ENCODE data around the gene ST7L.
"Not testable (repeated sequence)": the region's sequence is repeated elsewhere in the genome, so short reads cannot be mapped to it uniquely, and the experiment has no call there.

ST7L gene

GRCh38 chr1:112486063-112486462 is 132.9 kb downstream of the ST7L start:
- not testable (repeated sequence) for DNase-seq

GRCh38 chr1:112478314-112478713 is 140.6 kb downstream of the ST7L start:
- DNase-seq = no peak

GRCh38 chr1:112477550-112477949 is 141.4 kb downstream of the ST7L start:
- no peak for DNase-seq

All from CD4-positive, alpha-beta T cell treated with Interferon gamma for 1 hour (primary cell).